Astrocyte (in vitro differentiated cells and primary cell): ENCODE data around the gene FUZ. TPM values are rescaled to one million over a fixed set of nuclear protein-coding genes. Genes with fewer than 3 reads are reported as not detected.

Experiments
- DNase-seq: peaks from one replicate; pipeline ENCODE4 v3.0.0-alpha.2; 2010; ENCODE audit warnings: low read depth
- FAIRE-seq: peaks from 2 replicates; lab custom pipeline; 2011; peaks lifted over from hg19 to GRCh38; lab: Jason Lieb, UNC
- H2AFZ ChIP-seq: 2 replicates; pipeline ENCODE4 v1.6.0; 2012; ENCODE audit warnings: low read depth, low read length, inconsistent platforms
- H3K27ac ChIP-seq: 2 replicates; pipeline ENCODE4 v1.5.1; 2011; ENCODE audit warnings: low read depth, low read length, inconsistent platforms
- H3K27me3 ChIP-seq: 2 replicates; pipeline ENCODE4 v1.6.0; 2011; ENCODE audit warnings: low read length, inconsistent platforms; ENCODE audit not compliant: insufficient read depth
- H3K36me3 ChIP-seq: 2 replicates; pipeline ENCODE4 v1.5.1; 2011; ENCODE audit warnings: low read length, inconsistent platforms; ENCODE audit not compliant: insufficient read depth
- H3K4me1 ChIP-seq: 2 replicates; pipeline ENCODE4 v1.5.1; 2011; ENCODE audit warnings: low read length, inconsistent platforms; ENCODE audit not compliant: insufficient read depth
- H3K4me2 ChIP-seq: 2 replicates; pipeline ENCODE4 v1.6.0; 2012; ENCODE audit warnings: low read length, inconsistent platforms
- H3K4me3 ChIP-seq: 2 replicates; pipeline ENCODE4 v1.5.1; 2011; ENCODE audit warnings: low read depth, mild to moderate bottlenecking, low read length, inconsistent platforms; ENCODE audit not compliant: insufficient read depth
- H3K79me2 ChIP-seq: 2 replicates; pipeline ENCODE4 v1.6.0; 2012; ENCODE audit warnings: mild to moderate bottlenecking, low read length, inconsistent platforms; ENCODE audit not compliant: insufficient read depth
- H3K9ac ChIP-seq: 2 replicates; pipeline ENCODE4 v1.6.0; 2012; ENCODE audit warnings: mild to moderate bottlenecking, low read length, inconsistent platforms
- H3K9me3 ChIP-seq: 2 replicates; pipeline ENCODE4 v1.5.1; 2012; ENCODE audit warnings: low read depth, mild to moderate bottlenecking, low read length, inconsistent platforms; ENCODE audit not compliant: insufficient read depth
- H4K20me1 ChIP-seq: 2 replicates; pipeline ENCODE4 v1.6.0; 2012; ENCODE audit warnings: low read length, inconsistent platforms; ENCODE audit not compliant: insufficient read depth
- H3K27ac Mint-ChIP-seq: one replicate; pipeline ENCODE4 v1.8.0; 2021; ENCODE audit warnings: mild to moderate bottlenecking, mixed read lengths; ENCODE audit not compliant: unreplicated experiment
- H3K27me3 Mint-ChIP-seq: one replicate; pipeline ENCODE4 v1.8.0; 2021; ENCODE audit warnings: low read depth, mixed read lengths; ENCODE audit not compliant: unreplicated experiment
- H3K36me3 Mint-ChIP-seq: one replicate; pipeline ENCODE4 v1.8.0; 2021; ENCODE audit warnings: low read depth, mixed read lengths; ENCODE audit not compliant: unreplicated experiment
- H3K4me1 Mint-ChIP-seq: one replicate; pipeline ENCODE4 v1.8.0; 2021; ENCODE audit warnings: low read depth, mixed read lengths; ENCODE audit not compliant: unreplicated experiment
- H3K4me3 Mint-ChIP-seq: one replicate; pipeline ENCODE4 v1.8.0; 2021; ENCODE audit warnings: mild to moderate bottlenecking, moderate library complexity, mixed read lengths; ENCODE audit not compliant: unreplicated experiment
- H3K9me3 Mint-ChIP-seq: one replicate; pipeline ENCODE4 v1.8.0; 2021; ENCODE audit warnings: mild to moderate bottlenecking, mixed read lengths; ENCODE audit not compliant: unreplicated experiment
- EZH2 ChIP-seq: IDR thresholded peaks from 2 replicates; pipeline ENCODE4 v1.6.1; 2012; ENCODE audit warnings: mild to moderate bottlenecking, low read length, inconsistent platforms; ENCODE audit not compliant: insufficient read depth
- total RNA-seq: library from RNA; stranded (reverse); gene quantifications from 2 replicates; pipeline ENCODE4 v1.2.1, GENCODE V29; 2021
- TF ChIP-seq, protein P1 (sequence below): IDR thresholded peaks from 2 replicates; pipeline ENCODE4 v1.5.1; 2011; ENCODE audit warnings: low read depth, mild to moderate bottlenecking, inconsistent platforms, low read length, moderate library complexity; ENCODE audit not compliant: insufficient read depth

The FUZ gene
- total RNA-seq, 1 donor from 2014 or later = 9.8 TPM

DNA sequence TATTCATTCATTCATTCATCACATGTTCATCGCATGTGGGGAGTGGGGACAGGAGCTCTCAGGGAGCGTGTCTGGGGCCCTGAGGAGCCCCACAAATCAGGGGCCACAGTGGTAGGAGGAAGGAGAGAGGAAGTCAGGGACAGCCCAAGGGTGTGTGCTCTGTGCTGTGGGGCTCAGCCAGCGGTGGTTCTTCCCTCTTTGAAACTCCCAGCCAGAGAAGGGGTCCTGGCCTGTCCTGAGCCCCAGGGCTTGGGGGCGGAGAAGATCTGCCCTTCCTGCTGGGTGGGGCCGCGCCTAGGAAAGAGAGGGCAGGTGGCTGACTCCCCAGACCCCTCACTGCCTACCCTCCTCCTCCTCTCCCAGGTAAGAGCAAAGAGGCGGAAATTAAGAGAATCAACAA lies 31.7 kb downstream of the FUZ start:
- no peak overlapping the region for H3K27ac ChIP-seq
- TF ChIP-seq EZH2 = no peak
- TF ChIP-seq, protein P1, sequence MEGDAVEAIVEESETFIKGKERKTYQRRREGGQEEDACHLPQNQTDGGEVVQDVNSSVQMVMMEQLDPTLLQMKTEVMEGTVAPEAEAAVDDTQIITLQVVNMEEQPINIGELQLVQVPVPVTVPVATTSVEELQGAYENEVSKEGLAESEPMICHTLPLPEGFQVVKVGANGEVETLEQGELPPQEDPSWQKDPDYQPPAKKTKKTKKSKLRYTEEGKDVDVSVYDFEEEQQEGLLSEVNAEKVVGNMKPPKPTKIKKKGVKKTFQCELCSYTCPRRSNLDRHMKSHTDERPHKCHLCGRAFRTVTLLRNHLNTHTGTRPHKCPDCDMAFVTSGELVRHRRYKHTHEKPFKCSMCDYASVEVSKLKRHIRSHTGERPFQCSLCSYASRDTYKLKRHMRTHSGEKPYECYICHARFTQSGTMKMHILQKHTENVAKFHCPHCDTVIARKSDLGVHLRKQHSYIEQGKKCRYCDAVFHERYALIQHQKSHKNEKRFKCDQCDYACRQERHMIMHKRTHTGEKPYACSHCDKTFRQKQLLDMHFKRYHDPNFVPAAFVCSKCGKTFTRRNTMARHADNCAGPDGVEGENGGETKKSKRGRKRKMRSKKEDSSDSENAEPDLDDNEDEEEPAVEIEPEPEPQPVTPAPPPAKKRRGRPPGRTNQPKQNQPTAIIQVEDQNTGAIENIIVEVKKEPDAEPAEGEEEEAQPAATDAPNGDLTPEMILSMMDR = no peak
- DNase-seq (no peak), FAIRE-seq (no peak)
- peaks cover 40% of the 10 kb centered on the region for H3K79me2 ChIP-seq
- Mint-ChIP-seq H3K9me3 (no peaks in the 10 kb centered on the region), H3K27ac (peak overlapping the region; percentile 37), H3K36me3 (peaks cover 25% of the 10 kb centered on the region), H3K27me3 (no peaks in the 10 kb centered on the region), H3K4me3 (no peak overlapping the region), H3K4me1 (peaks cover 3% of the 10 kb centered on the region)
- no peak overlapping the region for H3K4me2 ChIP-seq
- H2AFZ ChIP-seq = no peak overlapping the region
- H3K9me3 ChIP-seq = no peaks in the 10 kb centered on the region
- H3K4me3 ChIP-seq = no peak overlapping the region
- peaks cover 2% of the 10 kb centered on the region for H3K4me1 ChIP-seq
- H4K20me1 ChIP-seq = peaks cover 51% of the 10 kb centered on the region
- H3K9ac ChIP-seq = no peak overlapping the region
- H3K27me3 ChIP-seq = no peaks in the 10 kb centered on the region
- peaks cover 13% of the 10 kb centered on the region for H3K36me3 ChIP-seq

DNA sequence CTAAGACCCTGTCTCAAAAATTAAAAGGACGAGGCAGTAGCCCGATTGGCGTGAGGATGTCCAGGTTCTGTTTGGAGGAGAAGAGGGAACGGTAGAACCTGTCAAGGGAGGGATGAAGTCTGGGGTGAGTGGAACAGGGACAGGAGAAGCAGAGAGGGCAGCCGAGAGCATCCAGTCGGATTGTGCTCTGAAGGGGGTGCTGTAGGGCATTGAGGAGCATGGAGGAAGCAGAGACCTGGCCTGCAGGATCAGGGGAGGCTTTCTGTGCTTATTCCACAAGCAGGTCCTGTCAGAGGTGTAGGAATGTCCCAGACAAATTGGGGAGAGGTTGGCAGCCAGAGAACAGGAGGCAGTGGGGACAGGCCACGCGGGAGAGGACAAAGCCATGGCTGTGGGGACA lies 32.2 kb downstream of the FUZ start:
- H2AFZ ChIP-seq = no peak overlapping the region
- DNase-seq = no peak
- H3K36me3 ChIP-seq = peaks cover 11% of the 10 kb centered on the region
- no peak overlapping the region for H3K9ac ChIP-seq
- H3K4me1 ChIP-seq = no peaks in the 10 kb centered on the region
- Mint-ChIP-seq H3K4me1 (no peaks in the 10 kb centered on the region), H3K4me3 (no peak overlapping the region), H3K27ac (peak overlapping the region; percentile 37), H3K36me3 (peaks cover 29% of the 10 kb centered on the region), H3K27me3 (no peaks in the 10 kb centered on the region), H3K9me3 (no peaks in the 10 kb centered on the region)
- peaks cover 44% of the 10 kb centered on the region for H3K79me2 ChIP-seq
- H4K20me1 ChIP-seq = peaks cover 50% of the 10 kb centered on the region
- no peak overlapping the region for H3K4me2 ChIP-seq
- no peak overlapping the region for H3K4me3 ChIP-seq
- H3K27ac ChIP-seq = no peak overlapping the region
- no peaks in the 10 kb centered on the region for H3K27me3 ChIP-seq
- no peak for FAIRE-seq
- no peaks in the 10 kb centered on the region for H3K9me3 ChIP-seq
- TF ChIP-seq, protein P1 = no peak
- TF ChIP-seq EZH2 = no peak

DNA sequence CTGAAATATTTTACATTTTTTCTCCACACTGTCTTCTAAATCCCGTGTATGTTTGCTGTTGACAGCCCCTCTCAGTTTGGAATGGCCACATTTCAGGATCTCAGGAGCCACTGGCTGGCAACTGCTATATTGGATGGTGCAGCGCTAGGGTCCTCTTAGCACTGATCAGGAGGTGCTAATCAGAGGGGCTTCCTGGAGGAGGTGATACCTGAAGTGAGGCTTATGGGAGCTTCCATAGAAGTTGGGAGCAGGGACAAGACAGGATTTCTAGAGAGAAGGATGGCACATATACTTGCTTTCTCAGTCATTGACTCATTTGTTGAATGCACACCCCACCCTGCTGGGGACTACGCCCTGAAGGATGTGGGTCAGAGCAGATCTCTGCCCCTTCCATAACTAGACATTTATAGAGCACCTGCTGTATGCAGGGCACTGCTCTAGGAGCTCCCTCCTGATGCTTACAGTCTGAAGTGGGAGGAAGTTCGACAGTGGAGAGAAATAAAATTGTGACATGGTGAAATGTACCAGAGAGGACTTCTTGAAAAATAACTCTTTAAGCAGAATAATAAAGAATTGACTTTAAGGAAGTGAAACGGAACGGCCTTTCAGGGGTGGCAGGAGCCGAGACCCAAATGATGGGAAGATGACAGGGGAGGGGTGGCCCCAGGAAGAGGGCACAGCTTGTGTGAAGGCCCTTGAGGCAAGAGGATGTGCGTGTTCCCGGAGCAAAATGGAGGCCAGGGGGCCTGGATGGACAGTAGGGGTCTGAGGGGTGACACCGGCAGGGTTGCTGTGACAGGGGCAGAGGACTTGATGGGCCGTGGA lies 33.1 kb downstream of the FUZ start:
- H3K27me3 ChIP-seq = no peaks in the 10 kb centered on the region
- TF ChIP-seq, protein P1 = no peak
- TF ChIP-seq EZH2 = no peak
- H2AFZ ChIP-seq = no peak overlapping the region
- H3K4me1 Mint-ChIP-seq = no peaks in the 10 kb centered on the region
- H3K4me2 ChIP-seq = no peak overlapping the region
- FAIRE-seq (no peak), DNase-seq (no peak)
- no peaks in the 10 kb centered on the region for H3K4me1 ChIP-seq
- no peaks in the 10 kb centered on the region for H3K27me3 Mint-ChIP-seq
- no peaks in the 10 kb centered on the region for H3K9me3 Mint-ChIP-seq
- peaks cover 10% of the 10 kb centered on the region for H3K36me3 ChIP-seq
- no peaks in the 10 kb centered on the region for H3K9me3 ChIP-seq
- no peak overlapping the region for H3K9ac ChIP-seq
- H3K27ac ChIP-seq = no peak overlapping the region
- peaks cover 25% of the 10 kb centered on the region for H3K36me3 Mint-ChIP-seq
- H3K27ac Mint-ChIP-seq = peak overlapping the region; percentile 48
- no peak overlapping the region for H3K4me3 ChIP-seq
- H3K4me3 Mint-ChIP-seq = no peak overlapping the region
- peaks cover 51% of the 10 kb centered on the region for H4K20me1 ChIP-seq
- H3K79me2 ChIP-seq = peaks cover 53% of the 10 kb centered on the region
